Neuronal stem cell (in vitro differentiated cells): ENCODE data around the gene HNRNPA1L2.
"Not testable (repeated sequence)": the region's sequence is repeated elsewhere in the genome, so short reads cannot be mapped to it uniquely, and the experiment has no call there.

Source experiments
- DNase-seq: peaks from one replicate; pipeline ENCODE4 v3.0.0-alpha.2; 2013; ENCODE audit warnings: low spot score
- H2AFZ ChIP-seq: one replicate; pipeline ENCODE4 v1.6.1; 2013; ENCODE audit warnings: mild to moderate bottlenecking, low read length, inconsistent platforms
- H2AK5ac ChIP-seq: 2 replicates; pipeline ENCODE4 v1.6.1; 2013; ENCODE audit warnings: low read depth, mild to moderate bottlenecking, inconsistent platforms, low read length, moderate library complexity, mixed read lengths
- H2BK120ac ChIP-seq: 2 replicates; pipeline ENCODE4 v1.6.1; 2013; ENCODE audit warnings: low read depth, mild to moderate bottlenecking, inconsistent platforms, low read length, moderate library complexity, mixed read lengths
- H2BK12ac ChIP-seq: one replicate; pipeline ENCODE4 v1.6.1; 2013; ENCODE audit warnings: low read length, inconsistent platforms
- H2BK15ac ChIP-seq: 2 replicates; pipeline ENCODE4 v1.6.1; 2013; ENCODE audit warnings: mild to moderate bottlenecking, low read length, inconsistent platforms, mixed read lengths
- H2BK5ac ChIP-seq: one replicate; pipeline ENCODE4 v1.6.1; 2013; ENCODE audit warnings: inconsistent platforms, mild to moderate bottlenecking, low read length, moderate library complexity
- H3K14ac ChIP-seq: one replicate; pipeline ENCODE4 v1.6.1; 2013; ENCODE audit warnings: low read length, inconsistent platforms
- H3K18ac ChIP-seq: 2 replicates; pipeline ENCODE4 v1.6.1; 2013; ENCODE audit warnings: low read length, inconsistent platforms
- H3K23ac ChIP-seq: 2 replicates; pipeline ENCODE4 v1.6.1; 2013; ENCODE audit warnings: low read depth, mild to moderate bottlenecking, mixed read lengths, low read length, inconsistent platforms; ENCODE audit not compliant: poor library complexity
- H3K27ac ChIP-seq: replicated peaks from 3 replicates; pipeline ENCODE4 v1.5.1; 2013; ENCODE audit warnings: low read length, inconsistent platforms
- H3K27me3 ChIP-seq, 3 experiments: 2 replicates each; pipeline ENCODE4 v1.6.1; 2013; ENCODE audit warnings: low read length in 3 of 3, mild to moderate bottlenecking in 2 of 3, inconsistent platforms in 1 of 3, low read depth in 1 of 3, mixed read lengths in 1 of 3, moderate library complexity in 1 of 3; ENCODE audit not compliant: control insufficient read depth in 3 of 3, insufficient read depth in 3 of 3
- H3K36me3 ChIP-seq, 2 donors: replicated peaks in 1 of 2; 2 replicates each; pipeline ENCODE4 v1.6.1; 2013; ENCODE audit warnings: low read length in 2 of 2; ENCODE audit not compliant: control insufficient read depth in 2 of 2, insufficient read depth in 2 of 2
- H3K4ac ChIP-seq: 2 replicates; pipeline ENCODE4 v1.6.1; 2013; ENCODE audit warnings: inconsistent platforms, mild to moderate bottlenecking, low read length, moderate library complexity
- H3K4me1 ChIP-seq, 2 donors: 1 replicate in 1 of 2; 2 replicates in 1 of 2; pipeline ENCODE4 v1.6.1; 2013; ENCODE audit warnings: low read length in 2 of 2, low read depth in 1 of 2; ENCODE audit not compliant: control insufficient read depth in 2 of 2, insufficient read depth in 1 of 2
- H3K4me2 ChIP-seq: one replicate; pipeline ENCODE4 v1.6.1; 2013; ENCODE audit warnings: mild to moderate bottlenecking, low read length, inconsistent platforms; ENCODE audit not compliant: insufficient read depth, poor library complexity, severe bottlenecking
- H3K4me3 ChIP-seq, 2 donors: 2 replicates each; pipeline ENCODE4 v1.5.1; 2013; ENCODE audit warnings: low read length in 2 of 2, mild to moderate bottlenecking in 2 of 2, inconsistent platforms in 1 of 2, moderate library complexity in 1 of 2
- H3K79me1 ChIP-seq: one replicate; pipeline ENCODE4 v1.6.1; 2013; ENCODE audit warnings: low read depth, mild to moderate bottlenecking, inconsistent platforms, low read length, moderate library complexity
- H3K9ac ChIP-seq: one replicate; pipeline ENCODE4 v1.6.1; 2013; ENCODE audit warnings: mild to moderate bottlenecking, low read depth, low read length, inconsistent platforms; ENCODE audit not compliant: poor library complexity
- H3K9me3 ChIP-seq, 2 donors: replicated peaks in 1 of 2; 2 replicates each; pipeline versions ENCODE3 to v1.6.1; 2013; ENCODE audit warnings: low read length in 2 of 2, mild to moderate bottlenecking in 2 of 2, inconsistent platforms in 1 of 2, low read depth in 1 of 2, mixed read lengths in 1 of 2, moderate library complexity in 1 of 2; ENCODE audit not compliant: control insufficient read depth in 2 of 2, insufficient read depth in 1 of 2
- H4K8ac ChIP-seq: one replicate; pipeline ENCODE4 v1.6.1; 2013; ENCODE audit warnings: low read depth, mild to moderate bottlenecking, inconsistent platforms, low read length, moderate library complexity
- H4K91ac ChIP-seq: one replicate; pipeline ENCODE4 v1.6.1; 2013; ENCODE audit warnings: low read length, low read depth, mild to moderate bottlenecking, inconsistent platforms; ENCODE audit not compliant: poor library complexity
- WGBS, 2 donors: extraction: QIAGEN DNeasy Blood & Tissue Kit; methylation state at CpG; one replicate each; pipeline ENCODE4 v1.1.7; 2013; ENCODE audit warnings: missing lambda C conversion rate in 2 of 2, mixed read lengths in 1 of 2; ENCODE audit not compliant: insufficient read length in 2 of 2, insufficient replicate concordance in 1 of 2; ENCODE audit errors: extremely low coverage in 2 of 2; 5-methylcytosine and 5-hydroxymethylcytosine counted together

HNRNPA1L2 gene

GRCh38 chr13:52603316-52603715, 38.9 kb upstream of the HNRNPA1L2 start:
- WGBS, 2 donors: no CpG with 5 or more reads among the region's 4 CpGs
- not testable (repeated sequence) for H4K8ac ChIP-seq, H3K4me2 ChIP-seq, H3K23ac ChIP-seq, H3K27me3 ChIP-seq, H2BK12ac ChIP-seq, H3K9ac ChIP-seq, H3K14ac ChIP-seq, H2BK120ac ChIP-seq, H3K4ac ChIP-seq, H3K18ac ChIP-seq, H3K27ac ChIP-seq, H3K9me3 ChIP-seq, H3K79me1 ChIP-seq, H2BK5ac ChIP-seq, H4K91ac ChIP-seq, H2BK15ac ChIP-seq, H3K36me3 ChIP-seq, H3K4me3 ChIP-seq, H3K4me1 ChIP-seq, H2AK5ac ChIP-seq, DNase-seq, H2AFZ ChIP-seq

- H3K18ac ChIP-seq, H3K4ac ChIP-seq, H4K8ac ChIP-seq, H2AK5ac ChIP-seq, H2BK120ac ChIP-seq, DNase-seq, H3K4me3 ChIP-seq, H3K23ac ChIP-seq, H3K79me1 ChIP-seq, H4K91ac ChIP-seq, H2BK15ac ChIP-seq, H3K27ac ChIP-seq, H3K4me1 ChIP-seq, H3K4me2 ChIP-seq, H2BK5ac ChIP-seq, H2AFZ ChIP-seq, H3K27me3 ChIP-seq, H3K9ac ChIP-seq, H3K9me3 ChIP-seq, H2BK12ac ChIP-seq, H3K36me3 ChIP-seq: not testable (repeated sequence)
- H3K14ac ChIP-seq: peak overlapping the region; percentile 17
- WGBS, 2 donors: no CpG with 5 or more reads among the region's 6 CpGs
These were observed 36.1 kb upstream of the HNRNPA1L2 start for GRCh38 chr13:52606126-52606525.

DNA sequence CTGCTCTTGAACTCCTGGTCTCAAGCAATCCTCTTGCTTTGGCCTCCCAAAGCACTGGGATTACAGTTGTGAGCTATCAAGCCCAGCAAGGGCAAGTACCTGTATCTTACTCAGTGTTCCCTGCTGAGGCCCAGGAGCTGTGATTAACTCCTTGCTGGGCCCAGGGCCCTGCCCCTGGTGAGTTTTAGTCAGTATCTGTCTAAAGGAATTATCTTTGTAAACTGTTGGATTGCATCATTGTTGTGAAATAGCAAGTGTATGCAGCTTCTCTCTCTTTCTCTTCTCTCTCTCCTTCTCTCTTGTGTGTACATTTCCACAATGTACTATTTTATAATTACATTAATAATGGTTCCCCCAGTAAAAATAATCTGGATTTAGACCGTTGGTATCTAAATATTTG, 35.4 kb upstream of the HNRNPA1L2 start:
- H3K14ac ChIP-seq, H3K4me3 ChIP-seq, H3K9me3 ChIP-seq, DNase-seq, H2BK12ac ChIP-seq, H3K9ac ChIP-seq, H3K23ac ChIP-seq, H3K4me1 ChIP-seq, H3K27me3 ChIP-seq, H3K4ac ChIP-seq, H3K79me1 ChIP-seq, H2AFZ ChIP-seq, H4K8ac ChIP-seq, H3K4me2 ChIP-seq, H2BK15ac ChIP-seq, H4K91ac ChIP-seq, H2BK5ac ChIP-seq, H3K27ac ChIP-seq, H3K18ac ChIP-seq, H2BK120ac ChIP-seq, H3K36me3 ChIP-seq, H2AK5ac ChIP-seq: not testable (repeated sequence)
- no CpG with 5 or more reads among the region's 1 CpG for WGBS, 2 donors

- H3K9me3 ChIP-seq, H4K91ac ChIP-seq, H2AK5ac ChIP-seq, H3K4me3 ChIP-seq, H3K4ac ChIP-seq, H2BK5ac ChIP-seq, H3K23ac ChIP-seq, H3K36me3 ChIP-seq, H3K14ac ChIP-seq, H4K8ac ChIP-seq, H2BK120ac ChIP-seq, H3K27ac ChIP-seq, H3K9ac ChIP-seq, H3K18ac ChIP-seq, H3K27me3 ChIP-seq, H3K4me2 ChIP-seq, H3K4me1 ChIP-seq, H2BK15ac ChIP-seq, DNase-seq, H3K79me1 ChIP-seq, H2BK12ac ChIP-seq: not testable (repeated sequence)
- H2AFZ ChIP-seq: peak overlapping the region; percentile 75
- WGBS, 2 donors: no CpG with 5 or more reads among the region's 8 CpGs
These were observed 34.0 kb upstream of the HNRNPA1L2 start for GRCh38 chr13:52608184-52608583.
